ENCODE results near the gene WDFY1.

GRCh38 chr2:223971731-223972130 is 26.6 kb upstream of the WDFY1 start:
- TF ChIP-seq CTCF (IDR thresholded peaks at IDR 0.05 in 4 of 5, conservative IDR thresholded peaks at IDR 0.05 in 1 of 5), result no peak
- TF ChIP-seq POLR2A (IDR thresholded peaks at IDR 0.05), result no peak
